Activated T-helper 9 cell treated with anti-CD3 and anti-CD28 coated beads, Interleukin-2, amount 50 U/mL, for 16 hours (primary cell): ENCODE measurements around the gene GSTCD.
"Not testable (repeated sequence)": the region's sequence is repeated elsewhere in the genome, so short reads cannot be mapped to it uniquely, and the experiment has no call there.

Experiments used
- DNase-seq: peaks from one replicate; pipeline ENCODE4 v3.0.0-alpha.2; 2020; ENCODE audit warnings: low read depth

GSTCD gene

DNA sequence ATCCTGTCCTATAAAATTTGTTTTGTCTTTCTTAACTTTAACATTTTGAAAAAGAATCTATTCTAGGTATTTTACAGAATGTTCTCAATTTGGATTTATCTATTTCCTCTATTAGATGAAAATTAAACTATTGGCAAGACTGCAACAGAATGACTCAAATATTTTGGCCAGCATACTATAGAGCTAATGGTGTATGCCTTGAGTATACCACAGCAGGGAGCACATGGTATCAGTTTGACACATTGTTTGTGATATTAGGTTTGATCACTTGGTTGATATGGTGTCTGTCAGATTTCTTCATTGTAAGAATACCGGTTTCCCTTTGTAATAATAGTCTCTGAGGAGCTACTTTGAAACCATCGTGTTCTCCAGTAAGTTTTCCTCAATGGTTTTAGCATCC lies 98.9 kb downstream of the GSTCD start:
- no peak for DNase-seq

DNA sequence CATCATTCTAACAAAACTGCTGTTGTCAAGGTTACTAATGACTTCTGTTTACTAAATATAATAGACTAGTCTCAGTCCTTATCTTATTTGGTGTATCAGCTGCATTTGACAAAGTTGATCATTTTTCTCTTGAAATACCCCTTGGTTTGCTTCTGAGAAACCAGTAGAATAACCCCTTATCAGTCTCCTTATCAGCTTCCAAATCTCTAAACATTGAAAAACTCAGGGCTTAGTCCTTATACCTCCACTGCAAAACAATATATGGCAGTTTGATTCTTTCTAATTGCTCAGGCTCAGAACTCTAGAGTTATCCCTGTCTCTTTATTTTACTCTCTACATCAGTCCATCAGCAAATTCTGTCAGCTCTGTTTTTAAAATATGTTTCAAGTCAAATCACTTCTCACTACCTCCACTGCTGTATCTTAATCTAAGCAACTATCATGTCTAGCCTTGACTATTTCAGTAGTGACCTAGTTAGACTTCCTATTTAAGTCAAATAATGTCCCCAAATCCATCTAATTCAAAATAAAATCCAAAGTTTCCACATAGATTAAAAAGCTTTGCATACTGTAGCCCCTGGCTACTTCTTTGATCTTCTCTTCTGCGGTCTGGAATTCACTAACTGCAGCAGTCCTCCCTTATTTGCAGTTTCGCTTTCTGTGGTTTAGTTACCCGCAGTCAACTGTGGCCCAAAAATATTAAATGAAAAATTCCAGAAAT lies 99.6 kb downstream of the GSTCD start:
- no peak for DNase-seq

GRCh38 chr4:105808750-105809041 lies 100.1 kb downstream of the GSTCD start:
- no peak for DNase-seq

GRCh38 chr4:105815701-105816100 lies 107.1 kb downstream of the GSTCD start:
- DNase-seq: no peak

DNA sequence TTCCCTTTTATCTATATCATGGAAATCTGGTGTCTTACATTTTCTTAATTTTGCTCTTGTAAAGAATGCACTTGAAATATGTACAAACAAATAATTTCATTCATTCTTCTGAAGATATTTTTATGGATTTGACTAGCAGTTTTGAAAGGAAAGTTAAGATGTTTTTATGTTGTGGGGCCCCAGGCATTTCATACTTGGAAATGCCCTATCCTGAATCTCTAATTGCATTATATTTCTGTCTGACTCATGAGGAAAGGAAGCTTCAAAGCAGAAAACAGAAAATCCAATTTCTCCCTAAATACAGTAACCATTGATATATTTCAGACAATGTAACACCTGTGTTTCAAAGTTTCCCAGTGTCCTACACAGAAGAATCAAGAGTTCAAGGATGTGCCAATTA lies 113.5 kb downstream of the GSTCD start:
- DNase-seq: no peak

DNA sequence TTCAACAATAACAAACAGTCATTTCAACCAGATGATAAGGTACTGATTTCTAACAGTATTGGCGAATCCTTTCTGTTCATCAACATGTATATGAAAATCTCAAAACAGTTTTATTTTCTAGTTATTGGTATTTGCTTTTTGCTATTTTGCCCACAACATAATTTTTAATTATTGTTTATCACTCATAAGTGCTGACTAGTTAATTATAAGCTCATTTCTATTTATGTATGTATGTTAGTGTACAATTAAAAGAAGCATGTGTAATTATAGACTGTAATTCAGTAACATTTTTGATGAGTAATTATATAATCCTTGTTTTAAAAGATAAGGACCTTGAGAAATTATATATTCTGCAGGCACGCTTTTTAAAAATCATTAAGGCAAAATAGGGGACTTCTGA lies 119.5 kb downstream of the GSTCD start:
- no peak for DNase-seq

DNA sequence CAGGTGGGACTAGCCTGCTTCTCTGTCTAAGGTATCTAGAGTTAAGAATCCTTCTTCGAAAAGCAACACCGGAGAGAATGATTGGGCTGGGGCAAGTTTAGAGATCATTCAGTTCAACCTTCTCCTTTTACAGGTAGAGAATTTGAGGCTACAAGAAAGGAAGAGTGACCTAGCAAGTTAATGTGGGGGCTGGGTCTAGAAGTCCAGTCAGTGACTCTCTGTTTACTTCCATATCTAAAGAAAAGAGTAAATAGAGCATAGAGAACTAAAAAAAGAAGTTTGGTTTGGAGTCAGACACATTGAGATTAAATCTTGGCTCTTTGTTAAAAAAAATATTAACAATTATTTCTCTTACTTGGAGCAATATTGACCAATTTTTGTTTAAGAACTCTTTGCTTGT lies 122.6 kb downstream of the GSTCD start:
- DNase-seq: no peak

- DNase-seq: no peak
Observed at GRCh38 chr4:105835177-105835576, 126.6 kb downstream of the GSTCD start.

- DNase-seq: no peak
Observed at GRCh38 chr4:105836537-105836936, 128.0 kb downstream of the GSTCD start.

- no peak for DNase-seq
Observed at GRCh38 chr4:105837037-105837436, 128.5 kb downstream of the GSTCD start.

DNA sequence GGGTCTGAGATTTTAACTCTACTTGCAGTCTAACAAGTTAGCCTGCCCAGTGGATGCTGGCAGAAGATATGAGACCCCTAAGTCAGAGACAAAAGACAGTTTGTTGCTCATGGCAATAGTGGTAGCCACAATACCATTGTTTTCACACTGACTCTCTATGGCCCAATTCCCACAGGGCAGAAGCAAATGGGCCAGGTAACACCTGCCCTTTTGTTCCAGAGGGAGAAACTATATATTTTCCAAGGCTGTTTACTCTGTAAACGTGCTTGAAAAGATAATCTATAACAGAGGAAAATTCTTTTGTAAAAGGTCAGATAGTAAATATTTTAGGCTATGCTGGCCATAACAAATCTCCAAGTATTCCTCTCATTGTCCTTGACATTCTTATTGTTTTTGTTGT lies 129.5 kb downstream of the GSTCD start:
- DNase-seq: no peak

GRCh38 chr4:105840426-105841174 lies 132.0 kb downstream of the GSTCD start:
- DNase-seq: no peak

GRCh38 chr4:105843941-105844340 lies 135.4 kb downstream of the GSTCD start:
- DNase-seq: no peak

GRCh38 chr4:105845559-105845958 lies 137.0 kb downstream of the GSTCD start:
- no peak for DNase-seq

GRCh38 chr4:105848359-105848758 lies 139.8 kb downstream of the GSTCD start:
- not testable (repeated sequence) for DNase-seq

- DNase-seq: no peak
Observed at GRCh38 chr4:105851196-105851595, 142.6 kb downstream of the GSTCD start.

DNA sequence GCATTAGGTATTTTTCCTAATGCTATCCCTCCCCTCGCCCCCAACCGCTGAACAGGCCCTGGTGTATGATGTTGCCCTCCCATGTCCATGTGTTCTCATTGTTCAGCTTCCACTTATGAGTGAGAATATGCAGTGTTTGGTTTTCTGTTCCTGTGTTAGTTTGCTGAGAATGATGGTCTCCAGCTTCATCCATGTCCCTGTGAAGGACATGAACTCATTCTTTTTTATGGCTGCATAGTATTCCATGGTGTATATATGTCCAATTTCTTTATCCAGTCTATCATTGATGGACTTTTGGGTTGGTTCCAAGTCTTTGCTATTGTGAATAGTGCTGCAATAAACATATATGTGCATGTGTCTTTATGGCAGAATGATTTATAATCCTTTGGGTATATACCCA lies 143.6 kb downstream of the GSTCD start:
- DNase-seq: not testable (repeated sequence)

DNA sequence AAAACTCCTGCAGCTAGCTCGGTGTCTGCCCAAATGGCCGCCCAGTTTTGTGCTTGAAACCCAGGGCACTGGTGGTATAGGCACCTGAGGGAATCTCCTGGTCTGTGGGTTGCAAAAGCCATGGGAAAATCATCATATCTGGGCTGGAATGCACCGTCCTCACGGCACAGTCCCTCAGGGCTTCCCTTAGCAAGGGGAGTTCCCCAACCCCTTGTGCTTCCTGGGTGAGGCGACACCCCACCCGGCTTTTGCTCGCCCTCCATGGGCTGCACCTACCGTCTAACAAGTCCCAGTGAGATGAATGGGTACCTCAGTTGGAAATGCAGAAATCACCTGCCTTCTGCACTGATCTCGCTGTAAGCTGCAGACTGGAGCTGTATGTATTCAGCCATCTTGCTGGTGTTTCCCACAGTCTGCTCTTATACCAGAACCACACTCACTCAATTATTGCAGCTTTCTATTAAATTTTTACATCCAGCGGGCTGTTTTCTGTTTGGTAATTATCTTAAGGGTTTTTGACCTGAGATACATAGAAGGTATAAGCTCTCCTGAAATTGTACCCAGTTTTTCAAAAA lies 150.0 kb downstream of the GSTCD start:
- DNase-seq: no peak

GRCh38 chr4:105859233-105859632 lies 150.6 kb downstream of the GSTCD start:
- no peak for DNase-seq

DNA sequence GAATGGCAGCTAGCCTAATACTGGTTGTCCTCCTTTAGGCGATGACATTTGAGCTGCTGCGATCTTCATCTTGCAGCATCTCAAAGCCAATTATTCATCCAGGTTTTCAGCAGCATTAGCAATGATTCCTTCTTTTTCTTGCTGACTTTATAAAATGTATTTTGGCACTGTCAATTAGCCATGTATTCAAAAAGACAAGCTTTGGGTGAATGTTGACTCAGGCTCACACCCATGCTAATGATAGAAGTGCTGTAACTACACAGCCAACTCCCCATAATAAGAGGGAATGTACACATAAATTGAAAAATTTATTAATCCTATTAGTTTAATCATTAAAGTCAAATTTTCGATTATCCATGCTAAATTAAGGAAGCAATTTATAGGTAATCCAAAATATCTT lies 162.4 kb downstream of the GSTCD start:
- DNase-seq: no peak

DNA sequence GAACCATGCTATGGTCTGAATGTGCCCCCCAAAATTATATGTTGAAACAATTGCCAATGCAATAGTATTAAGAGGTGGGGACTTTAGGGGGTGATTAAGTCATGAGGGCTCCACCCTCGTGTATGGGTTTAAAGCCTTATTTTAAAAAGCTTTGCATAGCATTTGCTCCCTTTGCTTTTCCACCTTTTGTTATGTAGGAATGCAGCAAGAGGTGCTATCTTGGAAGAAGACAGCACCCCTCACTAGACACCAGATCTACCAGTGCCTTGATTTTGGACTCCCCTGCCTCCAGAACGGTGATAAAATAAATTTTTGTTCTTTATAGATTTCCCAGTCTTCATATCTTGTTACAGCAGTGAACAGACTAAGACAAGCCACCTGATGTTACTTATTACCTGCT lies 163.4 kb downstream of the GSTCD start:
- no peak for DNase-seq

- DNase-seq: no peak
Observed at GRCh38 chr4:105875233-105875632, 166.6 kb downstream of the GSTCD start.

DNA sequence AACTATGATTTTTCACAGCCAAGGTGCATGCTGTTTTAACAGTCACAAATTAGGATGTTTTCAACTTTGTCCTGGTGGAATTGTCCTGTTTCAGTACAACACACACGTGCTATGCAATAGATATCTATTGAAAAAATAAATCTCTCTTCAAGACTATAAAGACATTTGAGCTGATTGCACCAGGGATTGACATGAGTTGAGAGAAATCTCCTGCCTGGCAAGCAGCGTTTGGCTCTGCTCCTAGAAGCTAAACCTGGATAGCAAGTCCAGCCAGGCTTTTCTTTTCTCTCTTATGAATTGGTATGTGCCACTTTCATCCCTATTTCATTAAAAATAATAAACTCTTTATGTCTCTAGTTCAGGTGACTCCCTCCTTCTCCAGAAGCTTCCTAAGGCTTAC lies 170.1 kb downstream of the GSTCD start:
- no peak for DNase-seq

GRCh38 chr4:105887508-105887907 lies 178.9 kb downstream of the GSTCD start:
- DNase-seq: no peak
